SIG-M5 treated with dmso at 0.1 percent for 504 hours (cell line): ENCODE data around the gene OSBPL3.

Source experiments
- DNase-seq: peaks from one replicate; lab custom pipeline; 2025; ENCODE audit not compliant: unreplicated experiment; lab: John Stamatoyannopoulos, UW

Gene OSBPL3

DNA sequence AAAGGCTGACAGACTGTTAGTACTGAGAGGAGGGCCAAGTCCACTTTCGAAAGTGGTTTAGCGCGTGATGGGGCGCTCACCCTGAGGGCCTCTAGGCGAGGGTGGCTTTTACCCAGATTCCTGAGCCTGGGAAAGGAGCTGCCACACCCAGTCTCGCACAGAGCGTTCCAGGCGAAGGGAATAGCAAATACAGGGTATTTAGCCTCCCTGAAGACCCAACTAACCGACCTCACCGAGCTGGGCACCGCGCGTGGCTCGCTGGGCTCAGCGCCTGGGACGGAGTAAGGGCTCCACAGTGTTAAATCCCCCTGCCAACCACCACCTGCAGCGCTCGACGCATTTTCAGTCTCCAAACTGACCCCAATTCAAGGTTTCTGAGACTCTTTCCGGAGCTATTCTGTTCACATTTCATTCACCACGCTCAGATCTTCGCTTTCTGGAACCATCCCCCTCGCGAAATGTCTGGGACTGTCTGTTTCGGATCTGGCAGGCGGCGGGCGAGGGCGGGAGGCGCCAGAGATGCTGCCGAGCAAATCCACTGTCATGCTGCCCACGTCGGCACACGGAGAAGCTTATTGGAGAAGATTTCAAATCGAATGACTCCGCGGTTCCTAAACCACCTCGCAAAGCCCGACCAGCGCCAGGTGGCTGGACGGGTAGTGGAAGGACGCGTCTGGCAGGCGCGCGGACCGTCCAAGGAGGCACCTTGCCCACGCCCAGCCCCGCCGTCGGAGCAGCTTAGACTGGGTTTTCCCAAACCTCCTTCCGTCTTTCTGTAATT is 1.4 kb upstream of the OSBPL3 start:
- DNase-seq: no peak

DNA sequence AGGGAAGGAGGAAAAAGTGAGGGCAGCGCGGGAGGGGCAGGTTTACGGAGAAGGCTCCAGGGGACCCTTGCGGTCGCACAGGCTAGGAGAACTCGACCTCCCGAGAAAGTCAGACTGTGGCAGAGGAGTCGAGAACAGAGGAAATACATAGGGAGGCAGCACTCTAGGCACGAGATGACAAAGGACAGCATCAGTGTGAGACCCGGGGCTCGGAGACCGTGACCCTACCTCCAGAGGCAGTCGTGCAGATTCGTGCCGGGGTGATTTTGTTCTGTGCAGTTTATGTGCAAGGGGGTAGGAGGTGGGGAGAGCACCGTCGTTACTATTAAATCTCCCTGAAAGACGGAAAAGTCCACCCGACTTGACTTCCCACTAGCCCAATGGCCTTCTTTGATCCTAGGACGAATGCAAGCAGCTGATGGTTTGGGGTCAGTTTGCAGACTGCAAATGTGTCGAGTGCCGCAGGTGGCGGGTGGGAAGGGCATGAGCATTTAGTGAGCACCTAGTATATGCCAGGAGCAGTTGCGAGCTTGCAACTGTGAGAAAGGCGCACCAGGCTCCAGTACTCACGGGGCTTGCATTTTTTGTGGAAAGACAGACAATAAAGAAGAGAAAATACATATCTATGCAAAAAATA is 674 bp upstream of the OSBPL3 start:
- peak; percentile 71 for DNase-seq

DNA sequence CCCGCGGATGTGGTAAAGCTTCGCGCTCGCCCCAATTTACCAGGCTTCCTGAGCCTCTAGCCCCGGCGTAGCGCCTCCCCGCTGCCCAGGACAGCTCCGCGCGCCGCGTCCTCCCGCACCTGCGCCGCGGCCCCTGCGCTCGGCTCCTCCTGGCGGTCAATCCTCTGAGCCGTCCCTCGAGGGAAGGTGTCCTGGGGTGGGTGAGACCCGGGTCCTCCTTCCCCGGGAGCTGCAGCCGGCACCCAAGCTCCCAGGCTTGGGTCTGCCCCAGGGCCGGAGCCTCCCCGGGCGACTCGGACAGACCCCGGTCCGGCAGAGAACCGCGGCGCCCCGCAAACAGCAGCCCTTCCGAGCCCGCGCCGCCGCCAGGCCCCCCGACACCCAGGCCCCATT is 512 bp downstream of the OSBPL3 start:
- DNase-seq: peak; percentile 11

DNA sequence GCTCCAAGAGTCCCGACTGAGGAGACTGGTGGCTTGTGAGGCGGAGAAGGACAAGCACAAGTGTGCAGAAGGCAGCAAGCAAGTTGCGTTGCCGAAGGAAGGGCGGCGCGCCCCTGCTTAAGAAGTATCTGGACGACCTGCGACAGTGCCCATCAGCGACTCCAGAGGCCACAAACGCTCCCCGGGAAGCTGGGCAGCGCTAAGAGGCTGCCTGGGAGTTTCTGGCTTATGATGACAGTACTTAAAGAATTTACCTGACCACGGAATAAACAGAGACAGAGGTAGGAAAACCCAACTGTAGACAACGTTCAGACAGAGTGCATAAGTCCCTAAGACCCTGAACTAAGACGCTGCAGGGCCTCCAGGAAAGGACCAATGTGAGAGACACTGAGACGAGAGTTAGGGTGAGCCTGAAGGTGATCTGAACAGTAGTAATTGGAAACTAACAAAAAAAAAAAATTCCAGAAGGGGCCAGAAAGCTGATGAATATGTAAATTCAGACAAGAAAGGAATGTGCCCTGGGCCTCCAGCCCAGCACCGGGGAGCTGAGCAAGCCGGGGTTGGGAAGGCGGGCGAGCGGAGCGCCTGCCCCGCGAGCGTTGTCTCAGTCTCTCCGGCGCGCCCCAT is 1.0 kb downstream of the OSBPL3 start:
- DNase-seq: no peak

DNA sequence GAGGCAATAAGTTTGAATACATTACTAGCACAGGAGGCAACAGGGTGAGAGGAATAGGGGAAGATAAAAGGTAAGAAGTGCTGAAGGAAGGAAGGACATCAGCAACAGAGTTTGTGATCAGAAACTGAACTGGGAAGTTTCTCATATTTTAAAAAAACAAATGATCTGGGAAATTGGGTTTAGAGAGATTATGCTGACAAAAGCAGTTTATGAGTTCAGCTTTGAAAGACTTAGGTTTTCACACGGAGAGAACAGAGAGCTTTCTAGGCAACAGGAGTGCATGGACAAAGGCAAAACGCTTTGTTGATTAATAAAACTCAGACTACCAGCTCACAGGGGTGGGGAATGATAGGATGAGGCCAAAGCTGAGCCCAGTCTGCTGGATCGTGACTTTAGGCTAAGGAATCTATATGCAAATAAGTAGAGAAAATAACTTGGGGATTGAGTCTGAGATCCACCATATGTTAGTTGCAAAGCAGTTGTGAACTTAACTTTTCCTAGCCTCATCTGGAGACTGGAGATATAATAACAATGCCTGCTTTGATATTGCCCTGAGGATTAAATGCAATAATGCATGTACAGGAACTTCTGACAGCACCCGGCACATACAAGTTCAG is 4.2 kb downstream of the OSBPL3 start:
- DNase-seq: no peak

DNA sequence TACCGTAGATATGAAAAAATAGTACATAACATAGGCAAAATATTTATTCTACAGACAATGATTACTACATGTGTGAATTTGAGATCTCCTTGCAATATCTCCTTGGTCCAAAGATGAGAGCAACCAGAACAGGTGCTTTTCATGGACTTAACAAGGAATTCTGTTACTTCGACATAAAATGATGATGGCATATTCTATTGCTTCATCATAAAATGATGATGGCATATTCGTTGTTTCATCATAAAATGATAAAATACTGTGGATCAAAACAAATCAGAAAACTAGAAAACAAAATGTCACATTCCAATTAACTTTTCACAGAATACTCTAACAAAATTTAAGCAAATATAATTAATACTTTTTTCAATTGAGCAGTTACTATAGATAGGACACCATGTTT is 4.8 kb downstream of the OSBPL3 start:
- no peak for DNase-seq

DNA sequence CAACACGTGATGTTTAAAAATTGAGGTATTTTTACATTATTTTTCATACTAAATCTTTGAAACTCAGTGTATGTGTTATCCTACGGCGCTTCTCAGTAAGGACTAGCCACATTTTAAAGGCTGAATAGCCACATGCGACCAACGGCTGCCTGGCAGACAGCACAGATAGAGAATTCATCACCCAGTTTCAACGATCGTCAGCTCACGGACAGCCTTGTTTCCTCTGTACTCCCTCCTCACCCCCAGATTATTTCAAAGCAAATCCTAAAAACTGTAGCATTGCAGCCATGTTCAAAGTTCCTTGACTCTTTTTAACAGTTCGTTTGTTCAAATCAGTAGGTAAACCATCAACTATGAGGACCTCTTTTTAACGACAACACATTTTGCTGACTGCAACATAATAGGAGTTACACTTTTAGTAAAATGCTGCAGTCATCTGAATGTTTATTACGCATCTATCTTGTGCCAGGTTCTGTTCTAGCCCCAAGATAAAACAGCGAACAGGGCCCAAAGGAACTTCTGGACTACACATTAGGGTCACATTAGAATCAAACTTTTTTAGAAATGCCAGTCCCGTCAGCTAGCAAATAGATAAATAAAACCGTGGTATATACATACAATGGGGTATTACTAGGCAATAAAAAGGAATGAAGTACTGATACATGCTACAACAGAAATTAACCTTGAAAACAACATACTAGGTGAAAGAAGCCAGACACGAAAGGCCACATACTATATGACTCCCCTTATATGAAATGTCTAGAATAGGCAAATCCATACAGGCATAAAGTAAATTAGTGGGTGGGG is 5.7 kb downstream of the OSBPL3 start:
- no peak for DNase-seq

DNA sequence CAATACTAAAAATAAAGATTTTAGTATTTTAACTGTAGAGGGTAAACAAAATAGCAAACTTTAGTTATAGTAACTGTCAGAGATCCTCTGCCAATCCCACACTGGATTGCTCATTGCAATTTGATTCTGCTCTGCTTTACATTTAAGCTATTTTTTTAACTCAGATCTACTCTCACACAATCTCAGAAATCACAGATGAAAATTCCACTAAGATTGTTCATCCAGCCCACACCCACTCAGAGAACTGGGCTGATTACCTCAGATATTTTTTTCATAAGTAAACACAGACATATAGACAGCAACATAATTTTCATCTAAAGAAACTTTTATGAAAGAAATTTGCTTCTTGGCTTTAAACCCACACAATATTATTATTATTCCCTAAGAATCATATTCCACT is 7.0 kb downstream of the OSBPL3 start:
- DNase-seq: no peak

DNA sequence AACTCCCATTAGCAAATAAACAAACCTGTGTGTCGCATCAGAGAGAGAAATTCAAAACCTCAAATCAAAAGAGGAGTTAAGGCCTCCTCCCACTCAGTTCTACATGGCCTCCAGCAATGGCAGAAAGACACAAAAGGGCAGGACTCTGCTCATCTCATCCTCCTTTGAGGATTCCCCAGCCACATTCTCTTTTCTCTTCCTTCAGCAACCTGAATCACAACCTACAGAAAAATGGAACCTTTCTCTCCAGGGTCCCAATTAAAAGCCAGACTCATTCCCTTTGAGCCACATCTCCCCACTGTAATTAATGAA is 7.9 kb downstream of the OSBPL3 start:
- no peak for DNase-seq

DNA sequence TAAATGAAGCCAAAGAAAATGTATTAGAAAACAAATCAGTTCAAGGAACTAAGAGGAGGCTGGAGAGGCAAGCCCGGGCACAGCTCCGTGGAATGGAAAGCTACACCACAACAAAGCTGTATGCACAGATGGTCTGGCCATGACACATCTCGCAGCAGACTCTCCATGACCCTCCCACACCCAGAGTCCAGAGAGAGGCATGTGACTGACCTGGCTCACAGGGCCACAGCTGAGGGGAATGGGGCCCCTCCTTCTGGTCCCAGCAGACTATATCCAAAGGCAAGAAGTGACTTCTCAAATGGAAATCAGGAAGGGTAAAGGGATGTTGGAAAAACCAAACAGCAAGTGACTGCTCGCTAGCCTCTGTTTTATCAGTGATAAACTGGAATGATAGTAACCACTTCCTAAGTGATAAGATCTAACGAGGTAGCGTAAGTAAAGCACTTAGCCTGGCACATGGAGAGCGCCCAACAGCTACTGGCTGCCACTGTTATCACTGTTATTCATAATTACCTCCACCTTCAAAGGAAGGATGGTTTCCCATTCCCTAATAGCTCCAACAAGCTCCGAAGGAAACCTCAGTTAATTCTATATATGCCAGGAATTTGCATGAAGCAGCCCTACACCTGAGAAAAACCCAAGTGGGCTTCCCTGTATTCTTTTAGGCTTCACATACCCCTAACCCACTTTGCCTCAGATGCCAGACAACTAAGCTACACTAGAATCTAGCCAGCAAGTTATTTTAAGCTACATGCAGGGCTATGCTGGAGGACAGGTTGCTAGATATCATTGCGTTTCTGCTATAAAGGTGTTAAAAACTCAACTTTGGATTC is 8.4 kb downstream of the OSBPL3 start:
- no peak for DNase-seq

DNA sequence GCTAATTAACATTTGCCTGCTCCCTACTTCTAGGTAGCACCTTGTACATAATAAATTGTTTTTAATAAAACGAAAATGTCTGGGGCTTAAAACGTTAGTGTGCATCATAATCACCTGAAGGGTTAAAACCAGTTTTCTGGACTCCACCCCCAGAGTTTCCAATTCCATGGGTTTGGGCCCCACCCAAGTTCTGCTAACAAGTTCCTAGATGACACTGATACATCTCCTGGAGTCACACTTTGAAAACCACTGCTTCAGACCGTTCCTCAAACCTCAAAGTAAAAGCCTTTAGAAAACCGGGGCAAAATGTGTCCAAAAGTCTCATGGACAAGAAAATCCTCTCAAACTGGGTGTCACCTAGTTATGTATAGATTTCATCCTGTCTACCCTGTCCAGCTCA is 9.3 kb downstream of the OSBPL3 start:
- no peak for DNase-seq

DNA sequence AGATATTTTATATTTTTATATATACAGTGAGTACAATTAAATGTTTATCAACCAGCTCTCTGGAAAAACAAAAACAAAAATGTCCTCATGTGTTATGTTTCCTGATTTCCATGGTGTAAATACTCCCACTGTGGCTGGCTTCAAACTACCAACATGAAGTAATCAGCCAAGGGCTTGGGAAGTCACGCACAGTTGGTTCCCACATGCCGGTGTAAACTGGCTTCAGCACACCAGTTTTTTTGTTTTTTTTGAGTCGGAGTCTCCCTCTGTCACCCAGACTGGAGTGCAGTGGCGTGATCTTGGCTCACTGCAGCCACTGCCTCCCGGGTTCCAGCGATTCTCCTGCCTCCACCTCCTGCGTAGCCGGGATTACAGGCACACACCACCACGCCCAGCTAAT is 11.8 kb downstream of the OSBPL3 start:
- no peak for DNase-seq

DNA sequence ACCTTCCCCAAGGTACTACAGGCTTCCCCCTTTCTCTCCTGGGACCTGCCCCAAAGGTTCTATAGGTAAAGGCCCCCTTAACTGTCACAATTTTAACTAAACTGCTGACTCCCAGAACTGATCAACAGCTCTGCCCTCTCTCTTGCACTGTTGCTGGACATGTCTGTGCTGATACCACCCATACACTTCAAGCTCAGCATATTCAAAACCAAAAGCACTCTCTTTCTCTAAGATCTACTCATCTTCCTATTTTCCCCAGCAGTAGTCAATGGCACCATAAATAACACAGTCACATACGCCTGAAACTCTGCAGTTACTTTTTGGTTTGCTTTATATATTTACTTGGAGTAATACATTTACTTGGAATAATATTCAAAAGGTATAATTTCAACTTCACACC is 12.3 kb downstream of the OSBPL3 start:
- no peak for DNase-seq

DNA sequence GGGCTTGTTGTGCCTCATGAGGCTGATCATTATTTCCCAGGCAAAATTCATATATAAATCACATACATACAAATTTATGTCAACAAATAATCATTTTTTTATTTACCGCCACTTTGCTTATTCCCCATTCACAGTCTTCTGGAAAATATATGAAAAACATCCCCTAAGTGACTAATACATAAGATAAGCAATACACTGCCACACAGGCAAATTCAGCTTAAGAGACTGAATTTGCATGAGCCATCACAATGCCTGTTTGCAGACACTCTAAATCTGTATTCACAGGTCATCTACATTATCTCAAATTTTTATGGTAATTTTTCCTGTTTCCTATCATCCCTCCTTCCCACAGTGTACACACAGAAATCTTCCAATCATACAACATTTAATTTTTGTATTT is 13.2 kb downstream of the OSBPL3 start:
- DNase-seq: no peak

DNA sequence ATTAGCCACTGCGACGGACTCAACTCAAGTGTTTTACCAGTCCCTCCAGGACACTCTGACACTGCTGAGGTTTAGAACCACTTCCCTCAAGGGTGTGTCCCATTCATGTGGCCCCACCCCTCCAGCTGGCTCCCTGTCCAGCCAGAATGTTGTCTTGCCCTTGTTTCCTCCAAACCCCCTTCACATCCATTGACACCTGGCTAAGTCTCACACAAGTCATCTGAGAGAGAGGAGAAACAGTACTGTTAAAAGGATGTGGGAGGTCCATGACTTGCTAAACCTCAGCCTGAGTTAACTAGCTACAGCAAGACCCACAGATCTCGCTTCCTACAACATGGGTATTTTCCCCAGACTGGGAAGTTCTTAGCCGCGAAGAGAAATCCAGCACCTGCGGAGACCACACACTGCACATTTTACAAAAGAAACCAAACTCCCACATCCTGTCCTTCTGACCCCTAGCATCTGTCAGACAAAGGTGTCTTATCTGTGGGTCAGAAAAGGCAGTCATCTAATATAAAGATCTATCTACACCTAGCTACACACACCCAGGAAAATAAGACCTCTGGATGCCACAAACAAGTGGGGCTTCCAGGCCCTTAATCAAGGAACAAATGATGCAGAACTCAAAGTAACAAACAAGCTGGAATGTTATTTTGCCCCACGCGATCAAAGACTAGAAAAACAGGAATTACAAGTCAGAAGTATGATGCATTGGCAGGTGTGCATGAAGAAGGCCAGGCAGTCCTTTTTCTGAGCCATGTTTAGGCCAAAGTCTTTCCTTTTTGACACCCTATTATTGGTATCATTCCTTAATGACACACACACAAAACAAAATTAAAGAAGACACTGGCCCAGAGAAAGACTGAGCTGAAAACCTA is 13.9 kb downstream of the OSBPL3 start:
- no peak for DNase-seq

DNA sequence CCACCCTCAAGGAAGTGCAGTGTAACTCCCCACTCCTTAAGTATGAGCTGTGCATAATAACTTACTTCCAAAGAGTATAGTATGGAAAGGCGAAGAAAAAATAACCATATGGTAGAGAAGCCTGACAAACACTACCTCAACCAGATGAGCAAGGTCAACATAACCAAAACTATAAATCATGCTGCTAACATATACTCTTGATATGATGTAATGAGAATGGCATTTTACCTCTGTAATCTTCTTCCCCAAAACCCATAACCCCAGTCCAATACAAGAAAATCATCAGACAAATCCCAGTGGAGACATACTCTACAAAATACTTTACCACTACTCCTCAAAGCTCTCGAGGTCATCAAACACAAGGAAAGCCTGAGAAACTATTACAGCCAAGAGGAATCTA is 15.8 kb downstream of the OSBPL3 start:
- DNase-seq: no peak

DNA sequence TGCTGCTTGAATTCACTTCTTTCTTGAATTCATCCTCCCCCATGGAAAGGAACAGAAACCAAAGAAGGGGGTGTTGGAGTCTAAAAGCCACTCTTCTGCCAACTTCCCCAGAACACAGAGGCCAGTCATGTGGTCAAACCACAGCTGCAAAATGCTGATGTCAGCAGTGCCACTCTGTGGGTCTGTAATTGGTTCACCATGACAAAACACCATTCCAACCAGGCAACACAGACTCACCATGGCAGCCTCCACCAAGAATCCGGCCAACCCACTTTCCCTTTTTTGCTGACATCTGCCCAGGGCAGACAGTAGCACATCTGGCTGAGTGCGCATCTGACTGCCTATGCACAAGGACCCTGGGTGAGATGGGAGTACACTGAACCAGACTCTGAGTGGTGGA is 16.8 kb downstream of the OSBPL3 start:
- DNase-seq: peak; percentile 62

DNA sequence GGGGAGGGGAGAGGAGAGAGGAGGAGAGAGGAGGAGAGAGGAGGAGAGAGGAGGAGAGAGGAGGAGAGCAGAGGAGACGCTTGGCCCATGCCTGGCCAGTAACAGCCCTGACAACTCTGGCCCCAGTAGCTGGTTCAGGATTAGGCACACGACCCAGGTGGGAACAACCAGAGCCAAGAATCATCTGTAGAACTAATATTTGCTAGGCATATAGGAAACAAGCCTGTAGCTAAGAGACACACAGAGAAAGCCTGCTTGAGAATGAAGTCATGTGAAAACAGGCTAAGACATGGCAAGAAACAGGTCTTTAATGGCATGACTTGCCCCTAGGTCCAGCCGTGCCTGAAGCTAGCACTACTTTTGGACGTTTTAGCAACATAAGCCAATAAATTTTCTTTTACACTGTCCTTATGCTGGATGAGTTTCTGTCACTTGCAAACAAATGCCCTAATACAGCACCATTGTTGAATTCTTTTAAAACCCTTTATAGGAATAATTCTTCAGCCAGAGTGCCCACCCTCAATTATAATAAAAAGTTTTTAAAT is 17.5 kb downstream of the OSBPL3 start:
- DNase-seq: no peak
